ENCODE results near the gene SLC9A3. TPM values are rescaled to one million over a fixed set of nuclear protein-coding genes. Genes with fewer than 3 reads are reported as not detected.

SLC9A3 gene
- total RNA-seq, 4 donors from 2014 or later, result 3.7 to 5.9 (median 4.3) TPM

- DNase-seq (ENCODE audit: low spot score in 2 of 2), result no peak
- H3K27ac ChIP-seq, result no peak overlapping the region
- WGBS, result 91% methylated on average over 16 of the region's 32 CpGs
Measured at GRCh38 chr5:499233-500209, 24.7 kb downstream of the SLC9A3 start.

GRCh38 chr5:497871-498509 lies 26.3 kb downstream of the SLC9A3 start:
- Histone ChIP-seq H3K27me3 (peaks cover 82% of the 10 kb centered on the region), H3K36me3 (no peaks in the 10 kb centered on the region), H3K4me1 (peaks cover 14% of the 10 kb centered on the region), H3K9me3 (no peaks in the 10 kb centered on the region), H3K4me3 (no peak overlapping the region), H3K27ac (no peak overlapping the region)
- WGBS, result 84% methylated on average over 40 of the region's 40 CpGs
- TF ChIP-seq POLR2AphosphoS5 (IDR thresholded peaks at IDR 0.05) (no peak), POLR2A (IDR thresholded peaks at IDR 0.05) (no peak)
- DNase-seq (ENCODE audit: low spot score in 2 of 2), result no peak

More at GRCh38 chr5:499233-500209, 24.7 kb downstream of the SLC9A3 start:
- H3K27me3 ChIP-seq, result peaks cover 83% of the 10 kb centered on the region
- no peaks in the 10 kb centered on the region for H3K9me3 ChIP-seq
- no peaks in the 10 kb centered on the region for H3K36me3 ChIP-seq
- no peak for TF ChIP-seq POLR2A (IDR thresholded peaks at IDR 0.05)
- TF ChIP-seq CTCF (IDR thresholded peaks at IDR 0.05), result no peak
- TF ChIP-seq EP300 (IDR thresholded peaks at IDR 0.05), result no peak
- TF ChIP-seq POLR2AphosphoS5 (IDR thresholded peaks at IDR 0.05), result no peak
- peaks cover 14% of the 10 kb centered on the region for H3K4me1 ChIP-seq
- no peak overlapping the region for H3K4me3 ChIP-seq

- H3K9me3 ChIP-seq, result no peaks in the 10 kb centered on the region
- no peak for TF ChIP-seq EP300 (IDR thresholded peaks at IDR 0.05)
- no peak for TF ChIP-seq CTCF (IDR thresholded peaks at IDR 0.05)
- no peak for TF ChIP-seq POLR2AphosphoS5 (IDR thresholded peaks at IDR 0.05)
- no peak for TF ChIP-seq POLR2A (IDR thresholded peaks at IDR 0.05)
- H3K27me3 ChIP-seq, result peaks cover 82% of the 10 kb centered on the region
- H3K4me1 ChIP-seq, result peaks cover 14% of the 10 kb centered on the region
- no peak overlapping the region for H3K4me3 ChIP-seq
- no peak overlapping the region for H3K27ac ChIP-seq
- no peak for DNase-seq (ENCODE audit: low spot score in 2 of 2)
- no peaks in the 10 kb centered on the region for H3K36me3 ChIP-seq
- WGBS, result 80% methylated on average over 15 of the region's 22 CpGs
Measured at GRCh38 chr5:497090-497700, 27.1 kb downstream of the SLC9A3 start.

GRCh38 chr5:496028-496427 lies 28.2 kb downstream of the SLC9A3 start:
- TF ChIP-seq POLR2A (IDR thresholded peaks at IDR 0.05), result no peak
- TF ChIP-seq EP300 (IDR thresholded peaks at IDR 0.05), result no peak
- peaks cover 3% of the 10 kb centered on the region for H3K4me1 ChIP-seq
- no peaks in the 10 kb centered on the region for H3K36me3 ChIP-seq
- DNase-seq (ENCODE audit: low spot score in 2 of 2), result no peak
- H3K9me3 ChIP-seq, result no peaks in the 10 kb centered on the region
- H3K27ac ChIP-seq, result no peak overlapping the region
- no peak overlapping the region for H3K4me3 ChIP-seq
- H3K27me3 ChIP-seq, result peaks cover 80% of the 10 kb centered on the region
- 44% methylated on average over 17 of the region's 19 CpGs for WGBS

GRCh38 chr5:494667-495255 lies 29.5 kb downstream of the SLC9A3 start:
- 91% methylated on average over 26 of the region's 38 CpGs for WGBS
- H3K9me3 ChIP-seq, result no peaks in the 10 kb centered on the region
- H3K36me3 ChIP-seq, result no peaks in the 10 kb centered on the region
- no peak overlapping the region for H3K27ac ChIP-seq
- no peaks in the 10 kb centered on the region for H3K4me1 ChIP-seq
- no peak for DNase-seq (ENCODE audit: low spot score in 2 of 2)
- peaks cover 75% of the 10 kb centered on the region for H3K27me3 ChIP-seq
- no peak overlapping the region for H3K4me3 ChIP-seq
- TF ChIP-seq CTCF (IDR thresholded peaks at IDR 0.05) (no peak), EP300 (IDR thresholded peaks at IDR 0.05) (no peak), POLR2AphosphoS5 (IDR thresholded peaks at IDR 0.05) (no peak), POLR2A (IDR thresholded peaks at IDR 0.05) (no peak)
